SK-N-SH treated with all-trans-retinoic acid at 6 μM for 48 hours (cell line): ENCODE data around the gene TMEM81.

Source experiments
- ATAC-seq: fragments of 200-7000 bp; cut with Tn5 transposase; 3 replicates; pipeline ENCODE4 v1.9.1; 2020; ENCODE audit warnings: mild to moderate bottlenecking, moderate library complexity
- ARNTL ChIP-seq: fragments of 450-650 bp; formaldehyde crosslinking; IDR thresholded peaks from 2 replicates; pipeline ENCODE4 v1.5.0; 2020; ENCODE audit warnings: low read depth, mild to moderate bottlenecking, moderate library complexity, borderline replicate concordance
- BACH2 ChIP-seq: fragments of 250-450 bp; sonication (Bioruptor Pico); IDR thresholded peaks from 2 replicates; pipeline ENCODE4 v1.9.0; 2021; ENCODE audit warnings: mild to moderate bottlenecking, borderline replicate concordance
- CSDC2 ChIP-seq: fragments of 250-450 bp; sonication (Bioruptor Pico); IDR thresholded peaks from 2 replicates; pipeline ENCODE4 v1.5.0; 2020; ENCODE audit warnings: mild to moderate bottlenecking, moderate library complexity
- ESRRG ChIP-seq: fragments of 250-450 bp; sonication (Bioruptor Pico); IDR thresholded peaks from 2 replicates; pipeline ENCODE4 v1.6.1; 2021; ENCODE audit warnings: mild to moderate bottlenecking
- GLIS3 ChIP-seq: fragments of 250-450 bp; sonication (Bioruptor Pico); IDR thresholded peaks from 2 replicates; pipeline ENCODE4 v1.5.0; 2020; ENCODE audit warnings: mild to moderate bottlenecking, moderate library complexity
- ISL1 ChIP-seq: fragments of 250-450 bp; sonication (Bioruptor Pico); IDR thresholded peaks from 2 replicates; pipeline ENCODE4 v2.1.2; 2022; ENCODE audit warnings: mild to moderate bottlenecking, moderate library complexity
- OSR1 ChIP-seq: fragments of 250-450 bp; sonication (Bioruptor Pico); IDR thresholded peaks from 2 replicates; pipeline ENCODE4 v1.8.0; 2022; ENCODE audit warnings: moderate library complexity, mild to moderate bottlenecking, inconsistent platforms
- PPARA ChIP-seq: fragments of 250-450 bp; sonication (Bioruptor Pico); IDR thresholded peaks from 2 replicates; pipeline ENCODE4 v1.5.0; 2020; ENCODE audit warnings: mild to moderate bottlenecking, borderline replicate concordance
- RARB ChIP-seq: fragments of 250-450 bp; sonication (Bioruptor Pico); IDR thresholded peaks from 2 replicates; pipeline ENCODE4 v1.8.0; 2021; ENCODE audit warnings: mild to moderate bottlenecking, moderate library complexity
- SNAI2 ChIP-seq: fragments of 250-450 bp; sonication (Bioruptor Pico); IDR thresholded peaks from 2 replicates; pipeline ENCODE4 v1.5.0; 2020; ENCODE audit warnings: mild to moderate bottlenecking, moderate library complexity
- TCF4 ChIP-seq: fragments of 250-450 bp; sonication (Bioruptor Pico); IDR thresholded peaks from 2 replicates; pipeline ENCODE4 v1.8.0; 2021; ENCODE audit warnings: mild to moderate bottlenecking, moderate library complexity, borderline replicate concordance
- TOX ChIP-seq: fragments of 250-450 bp; sonication (Bioruptor Pico); IDR thresholded peaks from 2 replicates; pipeline ENCODE4 v1.8.0; 2021; ENCODE audit warnings: mild to moderate bottlenecking, moderate library complexity, borderline replicate concordance
- TSHZ2 ChIP-seq: fragments of 250-450 bp; sonication (Bioruptor Pico); IDR thresholded peaks from 2 replicates; pipeline ENCODE4 v1.5.0; 2020; ENCODE audit warnings: mild to moderate bottlenecking, moderate library complexity
- ZC3H10 ChIP-seq: fragments of 250-450 bp; sonication (Bioruptor Pico); IDR thresholded peaks from 2 replicates; pipeline ENCODE4 v1.5.1; 2021; ENCODE audit warnings: mild to moderate bottlenecking, moderate library complexity
- ZFP3 ChIP-seq: fragments of 250-450 bp; sonication (Bioruptor Pico); IDR thresholded peaks from 2 replicates; pipeline ENCODE4 v1.5.0; 2020; ENCODE audit warnings: mild to moderate bottlenecking, moderate library complexity
- ZFP30 ChIP-seq: fragments of 450-650 bp; formaldehyde crosslinking; IDR thresholded peaks from 2 replicates; pipeline ENCODE4 v1.5.0; 2022; ENCODE audit warnings: mild to moderate bottlenecking, moderate library complexity
- ZNF565 ChIP-seq: fragments of 450-650 bp; formaldehyde crosslinking; conservative IDR thresholded peaks from 2 replicates; pipeline ENCODE4 v1.5.0; 2020; ENCODE audit warnings: low read depth, mild to moderate bottlenecking, moderate library complexity
- ZNF70 ChIP-seq: fragments of 450-650 bp; formaldehyde crosslinking; IDR thresholded peaks from 2 replicates; pipeline ENCODE4 v1.5.0; 2020; ENCODE audit warnings: mild to moderate bottlenecking, moderate library complexity
- ZNF8 ChIP-seq: fragments of 450-650 bp; formaldehyde crosslinking; IDR thresholded peaks from 2 replicates; pipeline ENCODE4 v1.5.0; 2020; ENCODE audit warnings: mild to moderate bottlenecking, moderate library complexity
- TF ChIP-seq, protein P1 (sequence below): fragments of 250-450 bp; sonication (Bioruptor Pico); IDR thresholded peaks from 2 replicates; pipeline ENCODE4 v1.8.0; 2021; ENCODE audit warnings: low read depth, mild to moderate bottlenecking, moderate library complexity, borderline replicate concordance
- TF ChIP-seq, protein P2 (sequence below): fragments of 250-450 bp; sonication (Bioruptor Pico); IDR thresholded peaks from 2 replicates; pipeline ENCODE4 v1.8.0; 2020; ENCODE audit warnings: mild to moderate bottlenecking, moderate library complexity, borderline replicate concordance

TMEM81 gene

GRCh38 chr1:205046870-205047269 is 37.4 kb downstream of the TMEM81 start:
- ATAC-seq: no peak

GRCh38 chr1:205045146-205045545 is 39.1 kb downstream of the TMEM81 start:
- TF ChIP-seq ZNF565 (CRISPR knock-in tag) (no peak), CSDC2 (CRISPR knock-in tag) (no peak), ZC3H10 (CRISPR knock-in tag) (no peak), ARNTL (no peak)
- no peak for ATAC-seq

More at GRCh38 chr1:205046870-205047269, 37.4 kb downstream of the TMEM81 start:
- TF ChIP-seq, protein P1, sequence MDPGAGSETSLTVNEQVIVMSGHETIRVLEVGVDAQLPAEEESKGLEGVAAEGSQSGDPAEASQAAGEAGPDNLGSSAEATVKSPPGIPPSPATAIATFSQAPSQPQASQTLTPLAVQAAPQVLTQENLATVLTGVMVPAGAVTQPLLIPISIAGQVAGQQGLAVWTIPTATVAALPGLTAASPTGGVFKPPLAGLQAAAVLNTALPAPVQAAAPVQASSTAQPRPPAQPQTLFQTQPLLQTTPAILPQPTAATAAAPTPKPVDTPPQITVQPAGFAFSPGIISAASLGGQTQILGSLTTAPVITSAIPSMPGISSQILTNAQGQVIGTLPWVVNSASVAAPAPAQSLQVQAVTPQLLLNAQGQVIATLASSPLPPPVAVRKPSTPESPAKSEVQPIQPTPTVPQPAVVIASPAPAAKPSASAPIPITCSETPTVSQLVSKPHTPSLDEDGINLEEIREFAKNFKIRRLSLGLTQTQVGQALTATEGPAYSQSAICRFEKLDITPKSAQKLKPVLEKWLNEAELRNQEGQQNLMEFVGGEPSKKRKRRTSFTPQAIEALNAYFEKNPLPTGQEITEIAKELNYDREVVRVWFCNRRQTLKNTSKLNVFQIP: no peak
- TF ChIP-seq ISL1 (CRISPR knock-in tag): no peak
- no peak for TF ChIP-seq ZNF70 (CRISPR knock-in tag)
- TF ChIP-seq PPARA (CRISPR knock-in tag): no peak
- TF ChIP-seq TCF4 (CRISPR knock-in tag): no peak
- no peak for TF ChIP-seq BACH2 (CRISPR knock-in tag)
- TF ChIP-seq RARB (CRISPR knock-in tag): no peak
- no peak for TF ChIP-seq OSR1
- no peak for TF ChIP-seq TOX (CRISPR knock-in tag)
- TF ChIP-seq CSDC2 (CRISPR knock-in tag): no peak
- no peak for TF ChIP-seq ZFP3
- TF ChIP-seq, protein P2, sequence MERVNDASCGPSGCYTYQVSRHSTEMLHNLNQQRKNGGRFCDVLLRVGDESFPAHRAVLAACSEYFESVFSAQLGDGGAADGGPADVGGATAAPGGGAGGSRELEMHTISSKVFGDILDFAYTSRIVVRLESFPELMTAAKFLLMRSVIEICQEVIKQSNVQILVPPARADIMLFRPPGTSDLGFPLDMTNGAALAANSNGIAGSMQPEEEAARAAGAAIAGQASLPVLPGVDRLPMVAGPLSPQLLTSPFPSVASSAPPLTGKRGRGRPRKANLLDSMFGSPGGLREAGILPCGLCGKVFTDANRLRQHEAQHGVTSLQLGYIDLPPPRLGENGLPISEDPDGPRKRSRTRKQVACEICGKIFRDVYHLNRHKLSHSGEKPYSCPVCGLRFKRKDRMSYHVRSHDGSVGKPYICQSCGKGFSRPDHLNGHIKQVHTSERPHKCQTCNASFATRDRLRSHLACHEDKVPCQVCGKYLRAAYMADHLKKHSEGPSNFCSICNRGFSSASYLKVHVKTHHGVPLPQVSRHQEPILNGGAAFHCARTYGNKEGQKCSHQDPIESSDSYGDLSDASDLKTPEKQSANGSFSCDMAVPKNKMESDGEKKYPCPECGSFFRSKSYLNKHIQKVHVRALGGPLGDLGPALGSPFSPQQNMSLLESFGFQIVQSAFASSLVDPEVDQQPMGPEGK: no peak
- TF ChIP-seq GLIS3: no peak
- no peak for TF ChIP-seq ZFP30 (CRISPR knock-in tag)

DNA sequence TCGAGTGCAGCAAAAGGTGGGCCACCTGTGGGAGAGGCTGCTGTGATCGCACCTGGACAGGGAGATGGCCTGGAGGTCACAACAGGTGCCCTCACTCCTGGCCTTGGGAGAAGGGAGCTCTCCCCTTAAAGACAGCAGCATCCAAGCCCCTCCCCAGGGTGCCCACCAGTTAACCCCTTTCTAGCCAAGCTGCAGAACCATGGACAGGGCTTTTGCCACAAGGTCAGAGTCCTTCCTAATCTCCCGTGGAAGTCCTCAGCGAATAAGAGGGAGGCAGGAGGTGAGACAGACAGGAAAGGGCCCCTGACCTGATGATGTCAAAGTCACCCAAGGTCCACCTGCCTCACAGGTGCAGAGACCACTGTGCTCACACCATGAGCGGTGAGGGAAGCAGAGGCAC is 39.5 kb downstream of the TMEM81 start:
- no peak for ATAC-seq

GRCh38 chr1:205043866-205044265 is 40.4 kb downstream of the TMEM81 start:
- no peak for ATAC-seq
- TF ChIP-seq ZNF70 (CRISPR knock-in tag) (no peak), ESRRG (CRISPR knock-in tag) (no peak), ARNTL (no peak), ISL1 (CRISPR knock-in tag) (no peak), ZNF565 (CRISPR knock-in tag) (no peak), TCF4 (CRISPR knock-in tag) (no peak), ZNF8 (CRISPR knock-in tag) (no peak), TSHZ2 (no peak), SNAI2 (CRISPR knock-in tag) (no peak), BACH2 (CRISPR knock-in tag) (no peak), ZFP30 (CRISPR knock-in tag) (no peak), PPARA (CRISPR knock-in tag) (no peak), ZFP3 (no peak), CSDC2 (CRISPR knock-in tag) (no peak)
- TF ChIP-seq, protein P1: no peak

More for the DNA sequence above, 39.5 kb downstream of the TMEM81 start:
- TF ChIP-seq ZC3H10 (CRISPR knock-in tag): no peak
- TF ChIP-seq TCF4 (CRISPR knock-in tag): no peak
- no peak for TF ChIP-seq SNAI2 (CRISPR knock-in tag)
- TF ChIP-seq, protein P2: no peak
- TF ChIP-seq ZNF8 (CRISPR knock-in tag): no peak
- TF ChIP-seq TOX (CRISPR knock-in tag): no peak
- TF ChIP-seq, protein P1: no peak
- TF ChIP-seq ZNF565 (CRISPR knock-in tag): no peak
- TF ChIP-seq, all 23 proteins: peak for 0
